ENCODE data around the gene KIF26B. TPM values are rescaled to one million over a fixed set of nuclear protein-coding genes. Genes with fewer than 3 reads are reported as not detected.

The KIF26B gene
- total RNA-seq, 4 donors from 2014 or later = 0.90 to 2.0 (median 1.5) TPM

- Histone ChIP-seq H3K36me3 (no peaks in the 10 kb centered on the region), H3K27me3 (no peaks in the 10 kb centered on the region), H3K4me1 (no peaks in the 10 kb centered on the region), H3K9me3 (peaks cover 0 to 23% (median under 1%) of the 10 kb centered on the region in 4 donors), H3K27ac (no peak overlapping the region), H3K4me3 (no peak overlapping the region)
- TF ChIP-seq CTCF (IDR thresholded peaks at IDR 0.05) = no peak
- no peak for TF ChIP-seq EP300 (IDR thresholded peaks at IDR 0.05)
- no peak for TF ChIP-seq POLR2A (IDR thresholded peaks at IDR 0.05)
- DNase-seq (ENCODE audit: low spot score in 2 of 2) = no peak
- WGBS, 2 donors = 83 to 89% methylated on average over 15 of the region's 15 CpGs
Measured at GRCh38 chr1:245212221-245212710, 57.5 kb downstream of the KIF26B start.

GRCh38 chr1:245213066-245213831 is 58.5 kb downstream of the KIF26B start:
- no peaks in the 10 kb centered on the region for H3K36me3 ChIP-seq
- H3K4me3 ChIP-seq = no peak overlapping the region
- peaks cover 0 to 13% (median 0%) of the 10 kb centered on the region in 4 donors for H3K9me3 ChIP-seq
- DNase-seq (ENCODE audit: low spot score in 2 of 2) = no peak
- TF ChIP-seq CTCF (IDR thresholded peaks at IDR 0.05) = no peak
- no peak for TF ChIP-seq POLR2A (IDR thresholded peaks at IDR 0.05)
- H3K4me1 ChIP-seq = no peaks in the 10 kb centered on the region
- H3K27me3 ChIP-seq = no peaks in the 10 kb centered on the region
- H3K27ac ChIP-seq = no peak overlapping the region
- 71 to 74% methylated on average over 15 of the region's 15 CpGs for WGBS, 2 donors

- H3K4me3 ChIP-seq = no peak overlapping the region
- no peak overlapping the region for H3K27ac ChIP-seq
- no peaks in the 10 kb centered on the region for H3K4me1 ChIP-seq
- peaks cover 0 to 6% (median 0%) of the 10 kb centered on the region in 4 donors for H3K9me3 ChIP-seq
- no peaks in the 10 kb centered on the region for H3K36me3 ChIP-seq
- DNase-seq (ENCODE audit: low spot score in 2 of 2) = no peak
- 75 to 87% methylated on average over 4 to 8 of the region's 8 CpGs for WGBS, 2 donors
- no peak for TF ChIP-seq CTCF (IDR thresholded peaks at IDR 0.05)
- TF ChIP-seq POLR2A (IDR thresholded peaks at IDR 0.05) = no peak
- no peak for TF ChIP-seq EP300 (IDR thresholded peaks at IDR 0.05)
- H3K27me3 ChIP-seq = no peaks in the 10 kb centered on the region
Measured at GRCh38 chr1:245215071-245215470, 60.3 kb downstream of the KIF26B start.

GRCh38 chr1:245216366-245217115 is 61.8 kb downstream of the KIF26B start:
- peaks cover 0 to 6% (median 0%) of the 10 kb centered on the region in 4 donors for H3K9me3 ChIP-seq
- no peak overlapping the region for H3K27ac ChIP-seq
- H3K4me3 ChIP-seq = no peak overlapping the region
- H3K27me3 ChIP-seq = no peaks in the 10 kb centered on the region
- no peaks in the 10 kb centered on the region for H3K4me1 ChIP-seq
- no peak for TF ChIP-seq POLR2A (IDR thresholded peaks at IDR 0.05)
- TF ChIP-seq CTCF (IDR thresholded peaks at IDR 0.05) = no peak
- TF ChIP-seq EP300 (IDR thresholded peaks at IDR 0.05) = no peak
- 26 to 34% methylated on average over 11 of the region's 11 CpGs for WGBS, 2 donors
- DNase-seq (ENCODE audit: low spot score in 2 of 2) = no peak
- H3K36me3 ChIP-seq = no peaks in the 10 kb centered on the region

Data from tibial nerve (tissue), 4 donors.